ENCODE measurements around the gene IRF8. TPM values are rescaled to one million over a fixed set of nuclear protein-coding genes. Genes with fewer than 3 reads are reported as not detected.

IRF8 gene
- polyA plus RNA-seq, 1 of the 3 experiments (the other 2 are of a cell fraction): not detected

DNA sequence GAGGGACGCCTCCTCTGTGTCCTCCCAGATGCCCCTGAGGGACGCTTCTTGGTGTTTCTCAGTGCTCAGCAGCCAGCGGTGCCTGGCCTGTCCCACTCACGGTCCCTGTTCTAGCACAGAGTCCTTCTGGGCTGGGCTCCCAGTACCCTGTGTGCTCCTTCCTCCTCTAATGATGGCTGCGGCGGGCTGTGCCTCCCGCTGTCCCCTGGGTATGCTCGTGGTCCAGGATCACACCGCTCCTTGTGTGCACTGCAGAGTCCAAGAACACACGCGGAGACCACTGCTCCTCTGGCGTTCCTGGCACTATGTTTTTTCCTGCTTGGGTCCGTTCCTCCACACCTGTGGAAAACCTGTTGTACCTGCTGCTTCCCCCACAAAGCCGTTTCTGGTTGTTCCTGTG, 15.1 kb upstream of the IRF8 start:
- no peak for DNase-seq

DNA sequence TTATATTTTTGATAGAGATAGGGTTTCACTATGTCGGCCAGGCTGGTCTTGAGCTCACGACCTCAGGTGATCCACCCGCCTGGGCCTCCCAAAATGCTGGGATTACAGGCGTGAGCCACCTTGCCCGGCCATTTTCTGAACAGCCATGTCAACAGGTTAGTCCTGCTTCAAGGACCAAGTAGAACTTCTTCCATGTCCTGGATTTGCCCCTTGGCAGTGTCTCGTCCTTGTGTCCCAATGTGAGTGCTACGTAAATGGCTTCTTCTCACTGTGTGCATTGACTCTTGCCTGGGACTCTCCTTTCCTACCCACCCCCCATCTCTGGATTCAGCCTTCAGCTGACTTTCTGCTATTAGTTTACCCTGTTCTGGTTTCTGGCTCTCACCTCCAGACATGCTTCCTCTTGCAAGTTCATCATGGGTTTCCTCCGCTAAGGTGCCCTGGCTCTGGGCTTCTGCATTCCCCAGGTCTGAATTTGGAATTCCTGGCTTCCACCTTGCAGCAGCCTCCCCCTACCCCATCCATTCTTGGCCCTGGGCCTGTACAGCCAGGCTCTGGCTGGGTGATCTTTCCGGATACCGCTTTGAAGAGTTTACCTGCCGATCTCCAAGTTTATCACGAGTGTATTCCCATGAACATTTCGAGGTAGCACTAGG, 14.0 kb upstream of the IRF8 start:
- 33% methylated on average over 13 of the region's 13 CpGs for WGBS (ENCODE audit: low lambda C conversion rate)
- Histone ChIP-seq H3K9me2 (no peaks in the 10 kb centered on the region), H3K9ac (no peak overlapping the region), H3K4me2 (no peak overlapping the region), H3F3A (replicated peaks; ENCODE audit: insufficient read depth) (no peaks in the 10 kb centered on the region), H2AFZ (ENCODE audit: low read depth) (no peak overlapping the region), H3K79me2 (ENCODE audit: insufficient read depth) (no peaks in the 10 kb centered on the region), H3K27me3 (ENCODE audit: insufficient read depth) (peaks cover 76% of the 10 kb centered on the region), H4K20me1 (ENCODE audit: insufficient read depth) (no peaks in the 10 kb centered on the region), H3K9me3 (no peaks in the 10 kb centered on the region), H3K27ac (ENCODE audit: low read depth in 2 of 2, low read length in 1 of 2) (no peak overlapping the region), H3K4me1 (ENCODE audit: control insufficient read depth in 1 of 2, insufficient read depth in 2 of 2, low read depth in 1 of 2, low read length in 1 of 2) (peaks cover 0 to 3% of the 10 kb centered on the region in 2 experiments; a peak in 1 of 4 replicates), H3K36me3 (replicated peaks in 1 of 2; ENCODE audit: control insufficient read depth in 1 of 2, insufficient read depth in 2 of 2, low read length in 1 of 2) (no peaks in the 10 kb centered on the region), H3K4me3 (ENCODE audit: low read depth in 2 of 2, low read length in 1 of 2) (no peak overlapping the region)
- CTCF ChIA-PET: no interaction called here
- DNase-seq: no peak
- TF ChIP-seq TCF12 (IDR thresholded peaks at IDR 0.05) (no peak), SIN3A (IDR thresholded peaks at IDR 0.05; ENCODE audit: borderline replicate concordance, low read depth, low read length) (no peak)
- TF ChIP-seq, protein P1, sequence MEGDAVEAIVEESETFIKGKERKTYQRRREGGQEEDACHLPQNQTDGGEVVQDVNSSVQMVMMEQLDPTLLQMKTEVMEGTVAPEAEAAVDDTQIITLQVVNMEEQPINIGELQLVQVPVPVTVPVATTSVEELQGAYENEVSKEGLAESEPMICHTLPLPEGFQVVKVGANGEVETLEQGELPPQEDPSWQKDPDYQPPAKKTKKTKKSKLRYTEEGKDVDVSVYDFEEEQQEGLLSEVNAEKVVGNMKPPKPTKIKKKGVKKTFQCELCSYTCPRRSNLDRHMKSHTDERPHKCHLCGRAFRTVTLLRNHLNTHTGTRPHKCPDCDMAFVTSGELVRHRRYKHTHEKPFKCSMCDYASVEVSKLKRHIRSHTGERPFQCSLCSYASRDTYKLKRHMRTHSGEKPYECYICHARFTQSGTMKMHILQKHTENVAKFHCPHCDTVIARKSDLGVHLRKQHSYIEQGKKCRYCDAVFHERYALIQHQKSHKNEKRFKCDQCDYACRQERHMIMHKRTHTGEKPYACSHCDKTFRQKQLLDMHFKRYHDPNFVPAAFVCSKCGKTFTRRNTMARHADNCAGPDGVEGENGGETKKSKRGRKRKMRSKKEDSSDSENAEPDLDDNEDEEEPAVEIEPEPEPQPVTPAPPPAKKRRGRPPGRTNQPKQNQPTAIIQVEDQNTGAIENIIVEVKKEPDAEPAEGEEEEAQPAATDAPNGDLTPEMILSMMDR (IDR thresholded peaks at IDR 0.05): no peak
- POLR2A ChIA-PET: no interaction called here

More for the DNA sequence above, 15.1 kb upstream of the IRF8 start:
- Histone ChIP-seq H3K4me1 (ENCODE audit: control insufficient read depth in 1 of 2, insufficient read depth in 2 of 2, low read depth in 1 of 2, low read length in 1 of 2) (no peaks in the 10 kb centered on the region), H2AFZ (ENCODE audit: low read depth) (no peak overlapping the region), H3K9me3 (no peaks in the 10 kb centered on the region), H4K20me1 (ENCODE audit: insufficient read depth) (no peaks in the 10 kb centered on the region), H3K27ac (ENCODE audit: low read depth in 2 of 2, low read length in 1 of 2) (no peak overlapping the region), H3K79me2 (ENCODE audit: insufficient read depth) (no peaks in the 10 kb centered on the region), H3K36me3 (replicated peaks in 1 of 2; ENCODE audit: control insufficient read depth in 1 of 2, insufficient read depth in 2 of 2, low read length in 1 of 2) (no peaks in the 10 kb centered on the region), H3K27me3 (ENCODE audit: insufficient read depth) (peaks cover 66% of the 10 kb centered on the region), H3K4me2 (no peak overlapping the region), H3K9me2 (no peaks in the 10 kb centered on the region), H3F3A (replicated peaks; ENCODE audit: insufficient read depth) (no peaks in the 10 kb centered on the region), H3K4me3 (ENCODE audit: low read depth in 2 of 2, low read length in 1 of 2) (no peak overlapping the region), H3K9ac (no peak overlapping the region)
- ChIA-PET CTCF (no interaction called here), POLR2A (no interaction called here)
- 14% methylated on average over 11 of the region's 14 CpGs for WGBS (ENCODE audit: low lambda C conversion rate)
- TF ChIP-seq CHD2 (IDR thresholded peaks at IDR 0.05; ENCODE audit: low read length, partially characterized antibody) (no peak), GABPA (IDR thresholded peaks at IDR 0.05; ENCODE audit: low read depth) (no peak), FOXJ3 (CRISPR knock-in tag; IDR thresholded peaks at IDR 0.05) (no peak), EZH2phosphoT487 (IDR thresholded peaks at IDR 0.05; ENCODE audit: borderline replicate concordance, low read depth) (no peak), RAD21 (IDR thresholded peaks at IDR 0.05; ENCODE audit: low read length) (no peak), RFX5 (IDR thresholded peaks at IDR 0.05; ENCODE audit: low read length) (no peak), RCOR1 (IDR thresholded peaks at IDR 0.05; ENCODE audit: low read length) (no peak), TCF12 (IDR thresholded peaks at IDR 0.05) (no peak), FOXM1 (IDR thresholded peaks at IDR 0.05; ENCODE audit: low read depth) (no peak), FOSL2 (IDR thresholded peaks at IDR 0.05; ENCODE audit: borderline replicate concordance, low read depth) (no peak)
- TF ChIP-seq, protein P2, sequence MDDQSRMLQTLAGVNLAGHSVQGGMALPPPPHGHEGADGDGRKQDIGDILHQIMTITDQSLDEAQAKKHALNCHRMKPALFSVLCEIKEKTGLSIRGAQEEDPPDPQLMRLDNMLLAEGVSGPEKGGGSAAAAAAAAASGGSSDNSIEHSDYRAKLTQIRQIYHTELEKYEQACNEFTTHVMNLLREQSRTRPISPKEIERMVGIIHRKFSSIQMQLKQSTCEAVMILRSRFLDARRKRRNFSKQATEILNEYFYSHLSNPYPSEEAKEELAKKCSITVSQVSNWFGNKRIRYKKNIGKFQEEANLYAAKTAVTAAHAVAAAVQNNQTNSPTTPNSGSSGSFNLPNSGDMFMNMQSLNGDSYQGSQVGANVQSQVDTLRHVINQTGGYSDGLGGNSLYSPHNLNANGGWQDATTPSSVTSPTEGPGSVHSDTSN (IDR thresholded peaks at IDR 0.05): no peak
- TF ChIP-seq, protein P3, sequence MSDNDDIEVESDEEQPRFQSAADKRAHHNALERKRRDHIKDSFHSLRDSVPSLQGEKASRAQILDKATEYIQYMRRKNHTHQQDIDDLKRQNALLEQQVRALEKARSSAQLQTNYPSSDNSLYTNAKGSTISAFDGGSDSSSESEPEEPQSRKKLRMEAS (IDR thresholded peaks at IDR 0.05; ENCODE audit: low read depth): no peak
- TF ChIP-seq, protein P4, sequence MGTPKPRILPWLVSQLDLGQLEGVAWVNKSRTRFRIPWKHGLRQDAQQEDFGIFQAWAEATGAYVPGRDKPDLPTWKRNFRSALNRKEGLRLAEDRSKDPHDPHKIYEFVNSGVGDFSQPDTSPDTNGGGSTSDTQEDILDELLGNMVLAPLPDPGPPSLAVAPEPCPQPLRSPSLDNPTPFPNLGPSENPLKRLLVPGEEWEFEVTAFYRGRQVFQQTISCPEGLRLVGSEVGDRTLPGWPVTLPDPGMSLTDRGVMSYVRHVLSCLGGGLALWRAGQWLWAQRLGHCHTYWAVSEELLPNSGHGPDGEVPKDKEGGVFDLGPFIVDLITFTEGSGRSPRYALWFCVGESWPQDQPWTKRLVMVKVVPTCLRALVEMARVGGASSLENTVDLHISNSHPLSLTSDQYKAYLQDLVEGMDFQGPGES (IDR thresholded peaks at IDR 0.05; ENCODE audit: low read depth, low read length): no peak
- TF ChIP-seq, protein P1 (IDR thresholded peaks at IDR 0.05): no peak

Measured in SK-N-SH (cell line).